Dedifferentiated amniotic fluid mesenchymal stem cell (primary cell): ENCODE results near the gene ZFYVE21.

ENCODE experiments used
- DNase-seq: peaks from one replicate; pipeline ENCODE4 v3.0.0-alpha.2; 2016; ENCODE audit errors: extremely low spot score

ZFYVE21 gene

GRCh38 chr14:103692159-103692558 lies 23.5 kb upstream of the ZFYVE21 start:
- DNase-seq: no peak

DNA sequence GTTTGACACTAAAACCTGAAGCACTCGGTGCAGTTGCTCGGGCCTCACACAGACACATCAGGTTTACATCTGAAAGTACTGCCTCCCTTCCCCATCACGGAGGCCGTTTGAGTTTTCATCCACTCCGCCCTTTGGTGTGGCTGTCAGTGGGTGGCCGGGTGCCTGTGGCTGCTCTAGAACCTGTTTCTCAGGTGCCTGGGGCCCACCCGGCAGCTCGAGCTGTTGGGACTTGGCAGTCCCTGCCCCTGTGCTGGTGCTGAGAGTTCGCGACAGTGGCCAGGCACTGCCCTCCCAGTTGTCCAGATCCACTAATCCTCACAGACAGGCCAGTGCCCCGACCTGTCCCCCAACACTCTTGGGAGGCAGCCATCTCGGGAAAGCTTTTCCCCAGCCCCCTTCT lies 22.7 kb upstream of the ZFYVE21 start:
- no peak for DNase-seq

DNA sequence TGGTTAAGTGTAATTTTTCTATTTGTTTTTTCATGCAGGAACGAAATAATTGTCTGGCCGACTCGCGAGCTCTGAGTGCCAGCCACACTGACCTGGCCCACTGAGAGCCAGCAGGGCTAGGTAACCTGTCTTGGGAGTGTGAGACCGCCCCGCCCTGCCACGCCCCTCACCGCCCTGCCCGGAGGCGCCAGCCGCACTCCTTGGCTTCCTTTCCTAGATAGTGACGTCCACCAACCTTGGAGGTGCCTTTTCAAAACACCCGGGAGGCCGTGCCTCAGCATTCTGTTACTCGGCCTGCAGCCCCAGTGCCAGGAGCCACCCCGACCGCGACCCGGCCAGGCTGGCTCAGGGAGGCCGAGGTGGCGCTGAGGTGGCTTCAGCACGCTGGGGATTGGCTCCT lies 22.1 kb upstream of the ZFYVE21 start:
- no peak for DNase-seq

DNA sequence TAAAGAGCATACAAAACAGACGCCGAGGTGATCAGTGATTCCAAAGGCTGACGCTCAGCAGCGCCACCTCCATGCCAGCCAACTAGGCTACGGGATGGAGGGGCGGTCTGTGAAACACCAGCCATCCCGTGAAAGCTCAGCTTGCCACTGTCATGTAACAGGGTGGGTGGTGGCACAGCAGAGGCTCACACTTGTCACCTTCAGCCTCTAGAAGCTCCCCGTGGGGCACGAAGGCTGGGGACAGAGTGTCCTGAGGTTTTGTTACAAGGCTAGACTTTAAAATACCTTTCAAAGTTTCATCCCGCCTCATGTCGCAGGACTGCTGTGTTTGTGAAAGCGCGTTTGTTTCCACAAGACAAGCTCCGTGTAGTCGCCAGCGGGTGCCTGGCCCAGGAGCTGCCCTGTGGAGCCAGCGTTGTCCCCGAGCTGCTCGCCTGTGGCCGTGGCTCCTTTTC lies 21.0 kb upstream of the ZFYVE21 start:
- DNase-seq: no peak

- no peak for DNase-seq
These were observed 20.1 kb upstream of the ZFYVE21 start for GRCh38 chr14:103695296-103696069.

DNA sequence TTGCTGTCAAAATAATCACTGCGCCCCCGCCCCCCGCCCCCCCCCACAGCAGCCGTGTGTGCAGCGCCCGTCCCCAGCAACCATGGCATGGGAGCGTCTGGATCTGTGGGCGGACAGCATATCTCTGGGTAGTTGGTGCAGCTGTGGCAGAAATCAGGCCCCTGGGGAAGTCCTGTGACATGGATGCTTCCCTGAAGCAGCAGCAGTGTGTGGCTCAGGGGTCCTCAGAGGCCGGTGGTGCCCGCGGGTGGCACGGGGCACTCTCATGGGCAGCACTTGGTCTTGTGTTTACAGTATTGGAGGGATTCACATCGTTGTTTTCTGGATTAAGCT lies 19.6 kb upstream of the ZFYVE21 start:
- no peak for DNase-seq

- no peak for DNase-seq
These were observed 19.0 kb upstream of the ZFYVE21 start for GRCh38 chr14:103696466-103697071.

- no peak for DNase-seq
These were observed 18.4 kb upstream of the ZFYVE21 start for GRCh38 chr14:103697206-103697602.

GRCh38 chr14:103697603-103698379 lies 17.8 kb upstream of the ZFYVE21 start:
- DNase-seq: no peak

GRCh38 chr14:103698380-103699260 lies 17.0 kb upstream of the ZFYVE21 start:
- no peak for DNase-seq

GRCh38 chr14:103699261-103699661 lies 16.3 kb upstream of the ZFYVE21 start:
- DNase-seq: no peak

GRCh38 chr14:103699901-103700752 lies 15.5 kb upstream of the ZFYVE21 start:
- DNase-seq: no peak

- DNase-seq: no peak
These were observed 14.7 kb upstream of the ZFYVE21 start for GRCh38 chr14:103700753-103701490.

DNA sequence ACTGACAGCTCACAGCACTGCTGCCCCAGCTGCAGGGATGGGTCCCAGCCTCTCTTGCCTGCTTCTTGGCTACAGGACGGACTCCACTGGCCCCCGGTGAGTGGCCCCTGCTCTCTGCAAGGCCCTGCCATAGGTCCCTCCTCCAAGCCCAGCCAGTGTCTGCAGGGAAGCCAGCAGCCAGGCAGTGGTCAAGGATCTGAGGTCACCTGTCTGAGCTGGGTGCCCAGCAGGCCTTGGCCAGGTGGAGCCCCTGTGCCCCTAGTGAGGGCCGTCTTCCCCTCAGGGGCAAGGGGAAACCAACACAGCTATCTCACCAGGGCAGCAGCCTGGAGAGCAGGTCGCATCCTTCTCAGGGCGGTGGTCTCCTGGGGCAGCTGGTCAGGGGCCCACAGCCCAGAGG lies 13.5 kb upstream of the ZFYVE21 start:
- DNase-seq: no peak

DNA sequence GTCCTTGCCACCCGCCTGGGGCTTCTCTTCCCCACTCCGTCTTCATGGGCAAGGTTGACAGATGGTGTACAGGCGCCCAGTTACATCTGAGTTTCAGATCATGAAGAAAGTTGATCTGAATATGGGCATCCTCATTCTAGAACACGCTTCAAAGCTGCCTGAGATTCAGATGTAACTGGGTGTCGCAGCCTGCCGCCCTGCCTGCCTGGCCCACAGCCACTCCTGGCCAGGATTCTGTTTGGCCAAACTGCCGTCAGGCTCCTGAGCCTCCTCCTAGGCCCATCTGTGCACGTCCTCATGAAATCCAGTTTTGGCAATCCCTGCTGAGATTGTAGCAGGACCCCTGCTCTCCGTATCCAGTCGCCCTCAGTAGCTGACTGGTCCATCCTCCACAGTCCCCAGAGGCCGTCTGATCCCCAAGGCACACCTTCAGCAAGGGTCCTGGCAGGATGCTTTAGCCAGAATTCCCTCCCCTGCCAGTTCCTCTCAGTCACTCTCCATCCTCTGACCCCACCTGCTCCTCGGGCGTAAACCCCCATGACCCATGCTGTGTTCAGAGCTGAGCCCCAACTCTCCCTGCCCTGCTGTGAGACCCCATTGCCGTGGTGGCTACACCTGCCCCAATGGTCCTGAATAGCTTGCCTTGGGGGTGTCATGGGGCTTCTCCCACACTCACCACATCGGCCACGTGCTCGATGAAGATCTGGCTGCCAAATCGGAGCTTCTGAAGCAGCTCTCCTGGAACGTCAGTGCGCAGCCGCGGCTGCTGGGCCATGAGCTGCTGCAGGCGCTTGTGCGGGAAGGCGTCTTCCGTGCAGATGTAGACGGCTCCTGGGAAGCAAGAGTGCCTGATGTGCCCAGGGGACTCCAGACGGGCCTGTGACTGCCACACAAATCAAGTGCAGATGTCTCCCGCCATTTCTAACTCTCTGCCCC lies 12.8 kb upstream of the ZFYVE21 start:
- DNase-seq: no peak

DNA sequence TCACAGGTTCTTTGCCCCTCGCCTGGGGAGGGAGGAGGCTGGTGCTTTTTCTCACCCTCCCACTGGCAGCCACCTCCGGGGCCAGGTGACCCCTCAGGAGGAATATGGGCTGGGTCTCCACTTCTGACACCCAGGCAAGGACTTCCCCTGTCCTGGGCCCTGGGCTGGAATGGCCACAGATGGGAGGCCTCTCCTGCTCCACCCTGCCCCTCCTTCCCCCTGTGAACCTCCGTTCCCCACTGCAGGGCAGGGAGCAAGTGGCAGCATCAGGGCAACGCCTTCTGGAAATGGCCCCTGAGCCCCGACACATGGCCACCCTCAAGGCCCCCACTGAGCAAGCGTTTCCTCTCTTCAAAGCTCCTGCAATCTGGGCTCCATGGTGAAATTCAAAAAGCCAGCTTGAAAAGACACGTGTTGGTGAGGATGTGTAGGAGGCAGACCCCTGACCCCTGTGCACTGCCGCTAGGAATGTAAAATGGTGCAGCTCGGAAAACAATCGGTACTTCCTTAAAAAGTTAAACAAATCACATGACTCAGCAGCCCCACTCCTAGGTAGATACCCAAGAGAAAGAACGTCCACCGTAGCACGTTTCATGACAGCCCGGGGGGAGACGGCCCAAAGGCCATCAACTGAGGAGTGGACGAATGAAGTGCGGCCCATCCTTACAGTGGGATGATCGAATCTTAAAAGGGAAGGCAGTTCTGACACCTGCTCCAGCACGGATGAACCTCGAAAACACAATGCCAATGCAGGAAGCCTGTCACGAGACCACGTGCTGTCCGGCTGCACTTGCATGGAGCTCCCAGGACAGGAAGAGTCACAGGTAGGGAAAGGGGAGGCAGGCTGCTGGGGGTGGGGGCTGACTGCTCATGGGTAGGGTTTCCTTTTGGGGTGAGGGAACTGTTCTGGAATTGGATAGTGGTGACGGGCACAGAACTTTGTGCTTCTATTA lies 11.9 kb upstream of the ZFYVE21 start:
- DNase-seq: no peak

DNA sequence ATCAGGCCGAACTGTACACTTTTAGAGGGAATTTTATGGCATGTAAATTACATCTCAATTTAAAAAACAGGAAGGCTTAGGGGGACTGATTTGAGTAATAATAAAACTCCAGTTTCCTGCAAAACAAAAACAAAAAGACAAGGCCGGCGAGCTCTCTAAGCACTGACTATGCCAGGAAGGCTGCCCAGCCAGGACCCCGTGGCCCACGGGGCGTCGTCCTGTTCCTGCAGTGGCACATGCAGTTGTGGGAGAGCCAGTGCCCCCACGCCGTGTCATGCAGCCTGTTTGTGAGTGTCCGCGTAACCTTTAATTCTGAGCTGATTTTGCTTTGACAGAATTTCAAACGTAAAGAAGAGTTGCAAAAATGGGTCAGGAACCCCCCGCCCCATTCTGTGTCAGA lies 10.9 kb upstream of the ZFYVE21 start:
- no peak for DNase-seq

DNA sequence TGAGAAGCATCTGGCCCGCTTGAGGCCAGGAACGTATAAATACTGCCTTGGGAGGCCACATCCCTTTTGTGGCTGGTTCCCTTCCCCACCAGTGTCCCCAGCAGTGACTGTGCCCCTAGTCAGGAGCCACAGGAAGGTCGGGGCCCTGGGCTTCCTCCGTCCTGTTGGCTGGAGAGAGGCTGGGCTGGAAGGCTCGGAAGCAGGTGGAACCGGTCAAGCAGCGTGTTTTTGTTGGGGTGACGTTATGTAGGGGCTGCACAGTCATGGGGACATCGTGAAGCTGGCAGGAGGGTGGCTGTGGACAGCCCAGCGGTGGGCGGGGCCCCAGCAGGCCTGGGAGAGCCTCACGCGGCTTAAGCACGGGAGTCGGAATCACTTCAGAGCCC lies 10.5 kb upstream of the ZFYVE21 start:
- no peak for DNase-seq
